Measurements from ENCODE around the gene MAEA. TPM values are rescaled to one million over a fixed set of nuclear protein-coding genes. Genes with fewer than 3 reads are reported as not detected.

MAEA gene
- polyA plus RNA-seq, 3 donors = 34.3 to 83.5 (median 37.7) TPM

GRCh38 chr4:1349359-1350168, 59.9 kb downstream of the MAEA start:
- no peak for DNase-seq
- Mint-ChIP-seq H3K27me3 (ENCODE audit: low read depth in 3 of 3) (peaks cover 0 to 2% (median 0%) of the 10 kb centered on the region in 3 donors), H3K4me3 (no peak overlapping the region), H3K4me1 (peaks cover 33% of the 10 kb centered on the region), H3K36me3 (peaks cover 27 to 62% of the 10 kb centered on the region in 2 donors), H3K27ac (peak overlapping the region in 3 of 7 donors; percentile 2 to 46 (median 30)), H3K9me3 (peaks cover 0 to 2% (median 1%) of the 10 kb centered on the region in 7 donors)
- no peak overlapping the region for H3K9ac ChIP-seq (ENCODE audit: insufficient read depth, low read length, poor library complexity, severe bottlenecking)
- TF ChIP-seq, protein P1, sequence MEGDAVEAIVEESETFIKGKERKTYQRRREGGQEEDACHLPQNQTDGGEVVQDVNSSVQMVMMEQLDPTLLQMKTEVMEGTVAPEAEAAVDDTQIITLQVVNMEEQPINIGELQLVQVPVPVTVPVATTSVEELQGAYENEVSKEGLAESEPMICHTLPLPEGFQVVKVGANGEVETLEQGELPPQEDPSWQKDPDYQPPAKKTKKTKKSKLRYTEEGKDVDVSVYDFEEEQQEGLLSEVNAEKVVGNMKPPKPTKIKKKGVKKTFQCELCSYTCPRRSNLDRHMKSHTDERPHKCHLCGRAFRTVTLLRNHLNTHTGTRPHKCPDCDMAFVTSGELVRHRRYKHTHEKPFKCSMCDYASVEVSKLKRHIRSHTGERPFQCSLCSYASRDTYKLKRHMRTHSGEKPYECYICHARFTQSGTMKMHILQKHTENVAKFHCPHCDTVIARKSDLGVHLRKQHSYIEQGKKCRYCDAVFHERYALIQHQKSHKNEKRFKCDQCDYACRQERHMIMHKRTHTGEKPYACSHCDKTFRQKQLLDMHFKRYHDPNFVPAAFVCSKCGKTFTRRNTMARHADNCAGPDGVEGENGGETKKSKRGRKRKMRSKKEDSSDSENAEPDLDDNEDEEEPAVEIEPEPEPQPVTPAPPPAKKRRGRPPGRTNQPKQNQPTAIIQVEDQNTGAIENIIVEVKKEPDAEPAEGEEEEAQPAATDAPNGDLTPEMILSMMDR (IDR thresholded peaks at IDR 0.05) = no peak
- WGBS (ENCODE audit: insufficient coverage) = 96% methylated on average over 25 of the region's 29 CpGs
- intact Hi-C loops (cut with micrococcal nuclease) = loop anchor here (2.0 to 10.0 kb wide), 6 partner anchors 219 to 655 kb away; partner anchors contain the start of genes FGFRL1 (in 1 of the 2), NELFA (in 1 of the 2), TACC3 (in 1 of the 2) and TMEM129 (in 1 of the 2)
- no peaks in the 10 kb centered on the region for H3K9me3 ChIP-seq (replicated peaks in 1 of 2; ENCODE audit: control insufficient read depth in 1 of 2, insufficient read depth in 1 of 2, low read length in 2 of 2)
- no peak overlapping the region for H2AFZ ChIP-seq (ENCODE audit: insufficient read depth, low read depth, low read length, poor library complexity, severe bottlenecking)
- peaks cover 20 to 29% of the 10 kb centered on the region in 2 donors for H3K4me1 ChIP-seq (ENCODE audit: control insufficient read depth in 1 of 2, insufficient read depth in 2 of 2, low read length in 2 of 2)
- no peak overlapping the region for H3K4me2 ChIP-seq (replicated peaks; ENCODE audit: extremely low read depth, low read length, poor library complexity, severe bottlenecking)
- no peak overlapping the region for H3K4me3 ChIP-seq (replicated peaks in 1 of 3; ENCODE audit: low read depth in 2 of 3, low read length in 3 of 3)
- no peaks in the 10 kb centered on the region for H3K27me3 ChIP-seq (ENCODE audit: control insufficient read depth in 2 of 2, insufficient read depth in 2 of 2, low read length in 2 of 2)
- peaks cover 25% of the 10 kb centered on the region for H3K79me2 ChIP-seq (ENCODE audit: insufficient read depth, low read length)
- no peaks in the 10 kb centered on the region for H4K20me1 ChIP-seq (ENCODE audit: insufficient read depth, low read length)
- H3K36me3 ChIP-seq (replicated peaks in 1 of 2; ENCODE audit: control insufficient read depth in 1 of 2, insufficient read depth in 2 of 2, low read length in 2 of 2) = peaks cover 29 to 36% of the 10 kb centered on the region in 2 donors
- H3K27ac ChIP-seq (ENCODE audit: low read depth in 1 of 2, low read length in 2 of 2) = peak overlapping the region in 1 of 2 donors; percentile 37

DNA sequence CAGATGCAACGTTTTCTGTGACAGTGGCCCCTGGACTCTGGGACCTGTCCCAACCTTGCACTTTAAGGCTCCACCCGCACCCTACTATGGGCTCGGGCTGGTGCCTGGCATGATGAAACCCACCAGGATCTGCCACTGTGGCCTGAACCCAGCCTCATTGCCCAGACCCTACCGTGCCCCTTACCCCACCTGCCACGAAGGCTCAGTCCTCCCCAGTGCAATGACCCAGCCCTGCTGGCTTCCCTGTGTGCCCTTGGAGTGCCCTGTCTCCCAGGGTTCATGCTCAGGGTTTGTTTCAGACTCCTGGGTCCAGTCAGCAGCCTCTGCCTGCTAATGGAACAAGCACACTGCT, 60.5 kb downstream of the MAEA start:
- no peak overlapping the region for H3K4me3 Mint-ChIP-seq
- H3K4me2 ChIP-seq (replicated peaks; ENCODE audit: extremely low read depth, low read length, poor library complexity, severe bottlenecking) = no peak overlapping the region
- no peak overlapping the region for H2AFZ ChIP-seq (ENCODE audit: insufficient read depth, low read depth, low read length, poor library complexity, severe bottlenecking)
- no peak overlapping the region for H3K4me3 ChIP-seq (replicated peaks in 1 of 3; ENCODE audit: low read depth in 2 of 3, low read length in 3 of 3)
- no peaks in the 10 kb centered on the region for H3K27me3 ChIP-seq (ENCODE audit: control insufficient read depth in 2 of 2, insufficient read depth in 2 of 2, low read length in 2 of 2)
- peaks cover 27% of the 10 kb centered on the region for H3K4me1 Mint-ChIP-seq
- H3K4me1 ChIP-seq (ENCODE audit: control insufficient read depth in 1 of 2, insufficient read depth in 2 of 2, low read length in 2 of 2) = peaks cover 20 to 29% of the 10 kb centered on the region in 2 donors
- peaks cover 25% of the 10 kb centered on the region for H3K79me2 ChIP-seq (ENCODE audit: insufficient read depth, low read length)
- H3K27ac Mint-ChIP-seq = peak overlapping the region in 3 of 7 donors; percentile 9 to 66 (median 46)
- peaks cover 0 to 1% (median 0%) of the 10 kb centered on the region in 7 donors for H3K9me3 Mint-ChIP-seq
- peaks cover 29 to 61% of the 10 kb centered on the region in 2 donors for H3K36me3 Mint-ChIP-seq
- H3K27me3 Mint-ChIP-seq (ENCODE audit: low read depth in 3 of 3) = peaks cover 0 to 2% (median 0%) of the 10 kb centered on the region in 3 donors
- H3K9ac ChIP-seq (ENCODE audit: insufficient read depth, low read length, poor library complexity, severe bottlenecking) = no peak overlapping the region
- H4K20me1 ChIP-seq (ENCODE audit: insufficient read depth, low read length) = no peaks in the 10 kb centered on the region
- no peak for DNase-seq
- H3K36me3 ChIP-seq (replicated peaks in 1 of 2; ENCODE audit: control insufficient read depth in 1 of 2, insufficient read depth in 2 of 2, low read length in 2 of 2) = peaks cover 33 to 42% of the 10 kb centered on the region in 2 donors
- intact Hi-C loops (cut with micrococcal nuclease) = loop anchor here (2.0 kb wide), 1 partner anchor 219 kb away; no protein-coding TSS in a partner anchor
- TF ChIP-seq, protein P1 (IDR thresholded peaks at IDR 0.05) = no peak
- no peak overlapping the region for H3K27ac ChIP-seq (ENCODE audit: low read depth in 1 of 2, low read length in 2 of 2)
- 97% methylated on average over 5 of the region's 5 CpGs for WGBS (ENCODE audit: insufficient coverage)
- no peaks in the 10 kb centered on the region for H3K9me3 ChIP-seq (replicated peaks in 1 of 2; ENCODE audit: control insufficient read depth in 1 of 2, insufficient read depth in 1 of 2, low read length in 2 of 2)
